Measurements from ENCODE around the gene DTD1. TPM values are rescaled to one million over a fixed set of nuclear protein-coding genes. Genes with fewer than 3 reads are reported as not detected.

The DTD1 gene
- total RNA-seq, 2 donors from 2014 or later, result 31.2 to 51.6 TPM

DNA sequence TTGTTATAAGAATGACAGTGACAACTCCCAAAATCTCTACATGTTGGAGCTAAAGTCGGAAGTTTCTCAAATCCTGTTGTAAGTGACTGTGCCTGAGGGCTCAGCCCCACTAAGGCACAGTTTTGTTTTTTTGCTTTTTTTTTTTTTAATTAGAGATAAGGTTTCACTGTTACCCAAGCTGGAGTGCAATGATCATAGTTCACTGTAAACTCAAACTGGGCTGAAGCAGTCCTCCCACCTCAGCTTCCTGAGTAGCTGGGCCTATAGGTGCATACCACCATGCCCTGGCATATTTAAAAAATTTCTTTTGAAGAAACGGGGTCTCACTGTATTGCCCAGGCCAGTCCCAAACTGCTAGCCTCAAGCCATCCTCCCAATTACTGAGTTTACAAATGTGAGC is 96.9 kb downstream of the DTD1 start:
- Histone ChIP-seq H3K4me1 (replicated peaks) (no peaks in the 10 kb centered on the region), H3K36me3 (no peaks in the 10 kb centered on the region), H3K27me3 (replicated peaks; ENCODE audit: insufficient read depth) (no peaks in the 10 kb centered on the region), H3K9me3 (no peaks in the 10 kb centered on the region), H3K4me3 (no peak overlapping the region), H3K27ac (no peak overlapping the region)
- intact Hi-C loops (cut with DNase I), result no loop called here
- no peak for DNase-seq (ENCODE audit: low spot score)
- TF ChIP-seq, protein P1, sequence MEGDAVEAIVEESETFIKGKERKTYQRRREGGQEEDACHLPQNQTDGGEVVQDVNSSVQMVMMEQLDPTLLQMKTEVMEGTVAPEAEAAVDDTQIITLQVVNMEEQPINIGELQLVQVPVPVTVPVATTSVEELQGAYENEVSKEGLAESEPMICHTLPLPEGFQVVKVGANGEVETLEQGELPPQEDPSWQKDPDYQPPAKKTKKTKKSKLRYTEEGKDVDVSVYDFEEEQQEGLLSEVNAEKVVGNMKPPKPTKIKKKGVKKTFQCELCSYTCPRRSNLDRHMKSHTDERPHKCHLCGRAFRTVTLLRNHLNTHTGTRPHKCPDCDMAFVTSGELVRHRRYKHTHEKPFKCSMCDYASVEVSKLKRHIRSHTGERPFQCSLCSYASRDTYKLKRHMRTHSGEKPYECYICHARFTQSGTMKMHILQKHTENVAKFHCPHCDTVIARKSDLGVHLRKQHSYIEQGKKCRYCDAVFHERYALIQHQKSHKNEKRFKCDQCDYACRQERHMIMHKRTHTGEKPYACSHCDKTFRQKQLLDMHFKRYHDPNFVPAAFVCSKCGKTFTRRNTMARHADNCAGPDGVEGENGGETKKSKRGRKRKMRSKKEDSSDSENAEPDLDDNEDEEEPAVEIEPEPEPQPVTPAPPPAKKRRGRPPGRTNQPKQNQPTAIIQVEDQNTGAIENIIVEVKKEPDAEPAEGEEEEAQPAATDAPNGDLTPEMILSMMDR (IDR thresholded peaks at IDR 0.05), result no peak
- TF ChIP-seq POLR2A (IDR thresholded peaks at IDR 0.05) (no peak), POLR2AphosphoS5 (IDR thresholded peaks at IDR 0.05) (no peak)
- WGBS, result 94% methylated on average over 2 of the region's 2 CpGs

DNA sequence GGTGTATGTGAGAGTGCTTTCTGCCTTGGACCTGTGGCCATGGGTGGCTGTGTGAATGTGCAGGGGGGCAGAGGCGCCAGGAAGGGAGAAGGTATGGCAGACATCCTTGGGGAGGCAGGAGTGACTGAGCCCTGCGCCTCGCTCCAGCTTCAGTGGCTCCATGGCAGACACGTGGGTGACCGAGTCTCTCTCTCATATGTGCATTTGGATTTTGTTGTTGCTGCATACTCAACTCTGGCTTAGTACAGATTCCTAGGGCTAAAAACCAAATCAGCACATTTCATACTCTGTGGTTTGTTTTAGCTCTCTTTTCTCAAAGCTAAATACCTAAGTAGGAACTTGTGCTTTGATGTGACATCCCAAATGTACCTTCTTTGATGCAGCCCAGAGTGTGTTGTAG is 97.6 kb downstream of the DTD1 start:
- TF ChIP-seq POLR2AphosphoS5 (IDR thresholded peaks at IDR 0.05) (no peak), POLR2A (IDR thresholded peaks at IDR 0.05) (no peak)
- TF ChIP-seq, protein P1 (IDR thresholded peaks at IDR 0.05), result no peak
- H3K4me1 ChIP-seq (replicated peaks), result no peaks in the 10 kb centered on the region
- no peak overlapping the region for H3K4me3 ChIP-seq
- no peaks in the 10 kb centered on the region for H3K36me3 ChIP-seq
- no peak for DNase-seq (ENCODE audit: low spot score)
- H3K9me3 ChIP-seq, result no peaks in the 10 kb centered on the region
- H3K27me3 ChIP-seq (replicated peaks; ENCODE audit: insufficient read depth), result no peaks in the 10 kb centered on the region
- H3K27ac ChIP-seq, result no peak overlapping the region
- intact Hi-C loops (cut with DNase I), result no loop called here
- 90% methylated on average over 5 of the region's 5 CpGs for WGBS

DNA sequence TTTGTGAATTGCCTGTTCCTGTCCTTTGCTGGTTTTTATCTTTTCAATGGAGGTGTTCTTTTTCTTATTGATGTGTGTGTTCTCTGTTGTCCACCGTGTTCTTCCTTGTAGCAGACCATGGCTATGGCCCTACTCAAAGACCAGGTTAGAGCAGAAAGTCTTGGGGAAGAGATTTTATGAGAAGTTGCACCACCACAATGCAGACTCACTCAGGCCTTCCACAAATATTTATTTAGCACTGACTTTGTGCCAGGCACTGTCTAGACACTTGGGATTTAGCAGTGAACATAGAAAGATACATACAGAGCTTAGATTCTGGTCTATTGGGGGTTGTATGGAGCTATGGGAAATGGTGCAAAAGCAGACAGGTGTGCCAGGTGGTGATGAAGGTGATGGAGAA is 98.8 kb downstream of the DTD1 start:
- Histone ChIP-seq H3K27ac (no peak overlapping the region), H3K9me3 (no peaks in the 10 kb centered on the region), H3K27me3 (replicated peaks; ENCODE audit: insufficient read depth) (no peaks in the 10 kb centered on the region), H3K36me3 (no peaks in the 10 kb centered on the region), H3K4me3 (no peak overlapping the region), H3K4me1 (replicated peaks) (no peaks in the 10 kb centered on the region)
- intact Hi-C loops (cut with DNase I), result no loop called here
- peak; percentile 50 for TF ChIP-seq POLR2AphosphoS5 (IDR thresholded peaks at IDR 0.05)
- TF ChIP-seq, protein P1 (IDR thresholded peaks at IDR 0.05), result no peak
- WGBS, result 42% methylated on average over 1 of the region's 1 CpG
- peak; percentile 24 for DNase-seq (ENCODE audit: low spot score)

DNA sequence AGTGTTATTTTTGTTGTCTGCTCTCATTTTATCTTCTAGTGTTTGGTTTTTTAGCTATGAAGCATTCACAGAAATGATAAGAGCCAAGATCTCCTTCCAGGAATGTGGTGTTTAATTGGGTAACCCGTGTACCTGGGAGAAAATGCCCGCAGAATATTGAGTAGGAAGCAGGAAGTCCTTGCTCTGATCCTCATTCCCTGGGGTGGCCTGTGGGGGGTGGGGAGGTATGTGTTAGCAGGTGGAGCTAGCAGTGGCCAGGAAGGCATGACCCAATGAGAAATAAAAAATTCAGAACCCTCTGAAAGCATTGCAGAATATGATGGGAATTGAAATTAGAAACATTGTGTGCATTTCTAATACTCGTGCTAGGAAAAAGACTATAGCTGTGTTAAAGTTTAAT is 100.8 kb downstream of the DTD1 start:
- TF ChIP-seq, protein P1 (IDR thresholded peaks at IDR 0.05), result no peak
- TF ChIP-seq POLR2AphosphoS5 (IDR thresholded peaks at IDR 0.05), result no peak
- no peak for TF ChIP-seq POLR2A (IDR thresholded peaks at IDR 0.05)
- WGBS, result 71% methylated on average over 3 of the region's 3 CpGs
- intact Hi-C loops (cut with DNase I), result no loop called here

DNA sequence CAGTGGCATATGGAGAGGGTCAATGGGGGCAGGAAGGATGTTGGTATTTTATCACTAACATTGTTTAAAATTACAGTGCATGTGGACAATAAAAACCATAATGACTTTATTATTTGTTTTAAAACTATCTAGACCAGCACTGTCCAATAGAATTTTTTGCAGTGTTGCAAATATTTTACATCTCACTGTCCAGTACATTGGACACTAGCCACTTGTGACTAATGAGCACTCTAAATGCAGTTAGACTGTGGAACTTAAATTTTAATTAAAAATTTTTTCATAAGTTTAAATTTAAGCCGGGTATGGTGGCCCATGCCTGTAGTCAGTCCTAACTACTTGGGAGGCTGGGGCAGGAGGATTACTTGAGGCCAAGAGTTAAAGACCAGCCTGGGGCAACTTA is 101.7 kb downstream of the DTD1 start:
- TF ChIP-seq, protein P1 (IDR thresholded peaks at IDR 0.05), result no peak
- TF ChIP-seq POLR2AphosphoS5 (IDR thresholded peaks at IDR 0.05), result no peak
- TF ChIP-seq POLR2A (IDR thresholded peaks at IDR 0.05), result no peak
- Histone ChIP-seq H3K4me1 (replicated peaks) (no peaks in the 10 kb centered on the region), H3K4me3 (no peak overlapping the region), H3K27ac (no peak overlapping the region), H3K9me3 (no peaks in the 10 kb centered on the region), H3K36me3 (no peaks in the 10 kb centered on the region), H3K27me3 (replicated peaks; ENCODE audit: insufficient read depth) (no peaks in the 10 kb centered on the region)
- intact Hi-C loops (cut with DNase I), result no loop called here
- WGBS, result 50% methylated on average over 1 of the region's 1 CpG
- DNase-seq (ENCODE audit: low spot score), result no peak

More for the DNA sequence above, 100.8 kb downstream of the DTD1 start:
- H3K27ac ChIP-seq, result no peak overlapping the region
- no peak overlapping the region for H3K4me3 ChIP-seq
- H3K4me1 ChIP-seq (replicated peaks), result no peaks in the 10 kb centered on the region
- DNase-seq (ENCODE audit: low spot score), result no peak
- H3K36me3 ChIP-seq, result no peaks in the 10 kb centered on the region
- no peaks in the 10 kb centered on the region for H3K27me3 ChIP-seq (replicated peaks; ENCODE audit: insufficient read depth)
- H3K9me3 ChIP-seq, result no peaks in the 10 kb centered on the region
